ENCODE data around the gene SPECC1L.

The SPECC1L gene

DNA sequence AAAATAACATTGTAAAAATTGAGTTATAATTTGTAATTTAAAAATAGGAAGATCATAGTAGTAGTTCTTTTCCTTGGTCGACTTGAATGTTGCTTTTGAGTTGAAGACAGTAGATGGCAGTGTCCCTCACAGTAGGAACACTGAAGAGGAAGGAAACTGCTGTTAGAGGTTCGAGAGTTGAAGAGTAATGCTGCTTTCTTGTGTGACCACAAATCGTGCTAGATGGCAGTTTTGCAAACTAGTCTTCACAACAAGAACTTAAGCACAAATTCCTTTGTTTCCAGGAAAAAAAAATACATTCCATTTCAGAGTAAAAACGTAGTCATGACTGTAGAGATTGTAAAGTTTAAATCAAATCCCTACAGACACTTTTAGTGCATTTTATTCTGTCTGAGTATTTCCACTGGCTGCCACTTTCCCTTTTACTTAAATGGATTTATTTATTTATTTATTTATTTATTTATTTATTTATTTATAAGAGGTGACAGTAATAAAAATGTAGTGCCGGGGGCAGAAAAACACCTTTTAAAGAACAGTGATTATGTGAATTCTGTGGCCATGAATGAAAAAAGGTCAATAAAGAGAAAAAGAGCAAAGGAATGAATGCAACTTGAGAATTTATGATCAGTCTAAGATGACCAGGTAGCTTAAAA lies 54.6 kb downstream of the SPECC1L start:
- peak; percentile 97 to 98 for DNase-seq

DNA sequence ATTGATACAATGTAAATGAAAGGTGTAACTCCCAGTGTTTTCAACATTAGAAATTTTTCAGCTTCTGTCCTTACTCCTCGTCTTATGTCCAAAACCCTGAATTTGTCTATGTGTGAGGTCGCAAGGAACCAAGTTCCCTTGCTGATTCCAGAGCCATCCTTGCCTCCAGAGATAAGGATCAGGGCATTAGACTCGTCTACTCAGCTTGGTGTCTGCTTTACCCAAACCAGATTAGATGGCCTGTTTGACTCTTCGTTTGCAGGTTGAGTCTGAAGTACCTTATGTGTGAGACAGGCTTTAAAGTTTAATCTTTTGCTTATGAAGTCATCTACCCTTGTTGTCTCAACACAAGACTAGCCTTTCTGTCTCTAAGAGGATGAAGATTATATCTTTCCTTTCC lies 55.6 kb downstream of the SPECC1L start:
- DNase-seq = no peak

DNA sequence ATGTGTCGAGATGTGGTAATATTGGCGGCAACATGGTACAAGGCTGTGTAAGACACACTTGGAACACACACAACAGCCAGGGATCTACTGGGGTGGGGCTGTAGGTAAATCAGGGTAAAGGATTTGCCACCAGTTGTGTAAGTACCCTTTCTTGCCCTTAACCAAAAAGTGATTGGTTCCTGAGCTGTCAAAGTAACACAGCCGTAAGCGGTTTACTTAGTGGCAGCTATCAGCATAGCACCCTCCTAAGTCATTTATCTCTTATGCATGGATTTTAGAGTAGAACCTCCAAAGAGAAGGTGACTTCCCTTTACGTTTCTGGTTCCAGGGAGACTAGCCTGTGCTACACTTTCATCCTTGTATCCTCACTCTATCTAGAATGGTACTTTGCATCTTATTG lies 57.2 kb downstream of the SPECC1L start:
- peak; percentile 8 to 22 for DNase-seq

DNA sequence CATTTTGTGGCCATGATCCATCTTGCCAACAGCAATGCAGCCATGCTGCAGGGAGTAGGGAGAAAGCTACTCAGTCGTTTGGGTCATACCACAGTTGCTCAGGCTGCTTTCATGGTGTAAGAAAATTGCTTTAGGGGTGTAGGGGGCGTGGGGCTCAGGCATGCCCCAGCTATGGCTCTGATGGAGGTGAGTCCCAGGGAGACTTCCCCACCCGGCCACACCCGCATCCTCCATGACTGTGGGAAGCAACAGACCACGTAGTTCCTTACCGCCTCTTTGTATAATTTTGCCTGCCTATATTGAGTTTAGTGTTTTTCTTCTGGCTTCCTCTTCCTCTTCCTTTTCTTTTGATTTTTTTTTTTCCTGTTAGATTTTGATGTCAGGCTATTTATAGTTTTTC lies 58.8 kb downstream of the SPECC1L start:
- DNase-seq = no peak

DNA sequence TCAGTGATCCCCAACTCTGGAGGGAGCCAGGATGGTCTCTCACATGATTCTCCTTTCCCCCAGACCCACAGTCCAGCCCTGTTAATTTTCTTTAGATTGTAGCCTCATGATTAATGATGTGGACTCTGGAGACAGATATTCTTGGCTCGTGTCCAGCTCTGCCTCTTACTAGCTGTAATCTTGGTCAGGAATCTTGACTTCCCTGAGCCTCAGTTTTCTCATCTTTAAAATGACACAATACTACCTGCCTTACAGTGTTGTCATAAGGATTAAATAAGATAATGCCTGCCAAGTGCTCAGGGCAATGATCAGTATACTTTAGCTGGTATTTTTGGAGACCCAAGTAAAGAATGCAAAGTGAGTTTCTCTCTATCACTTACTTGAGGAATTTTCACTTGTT lies 60.0 kb downstream of the SPECC1L start:
- no peak for DNase-seq

DNA sequence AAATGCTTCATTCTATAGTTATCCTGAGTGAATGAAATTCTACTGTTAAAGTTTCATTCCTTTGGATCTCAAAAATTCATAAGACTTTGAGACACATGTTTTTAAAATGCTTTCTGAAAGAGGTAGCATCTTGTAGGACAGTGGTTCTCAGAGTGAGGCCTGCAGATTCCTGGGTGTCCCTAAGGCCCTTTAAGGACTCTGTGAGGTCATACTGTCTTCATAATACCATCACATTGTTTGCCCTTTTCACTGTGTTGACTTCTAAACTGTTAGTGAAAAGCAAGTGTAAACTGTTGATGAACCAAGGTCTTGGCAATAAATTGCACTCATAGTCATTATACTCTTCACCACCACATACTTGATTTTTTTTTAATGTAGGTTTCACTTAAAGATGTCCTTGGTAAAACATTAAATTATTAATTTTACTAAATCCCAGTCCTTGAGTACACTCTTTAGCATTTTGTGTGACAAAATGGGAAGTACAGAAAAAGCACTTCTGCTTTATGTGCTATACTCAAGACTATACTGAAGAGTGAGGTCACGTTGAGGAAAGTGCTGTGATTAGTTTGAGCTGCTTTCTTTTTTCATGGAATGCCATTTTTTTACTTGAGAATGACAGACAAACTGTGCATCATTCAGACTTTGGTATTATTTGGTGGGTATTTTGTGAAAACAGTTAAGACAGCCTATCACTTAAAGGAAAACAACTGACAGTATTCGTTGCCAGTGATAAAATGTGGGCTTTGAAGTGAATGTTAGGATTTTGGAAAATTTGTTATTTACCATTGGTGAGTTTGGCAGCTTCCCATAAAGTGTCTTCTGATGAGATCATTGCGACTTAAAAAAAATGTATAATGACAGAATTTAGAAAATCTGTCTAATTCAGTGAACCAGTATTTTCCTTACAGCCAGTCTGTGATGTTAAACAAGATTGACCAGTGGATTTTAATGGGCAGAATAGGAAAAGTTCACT lies 61.1 kb downstream of the SPECC1L start:
- peak; percentile 51 to 64 for DNase-seq

DNA sequence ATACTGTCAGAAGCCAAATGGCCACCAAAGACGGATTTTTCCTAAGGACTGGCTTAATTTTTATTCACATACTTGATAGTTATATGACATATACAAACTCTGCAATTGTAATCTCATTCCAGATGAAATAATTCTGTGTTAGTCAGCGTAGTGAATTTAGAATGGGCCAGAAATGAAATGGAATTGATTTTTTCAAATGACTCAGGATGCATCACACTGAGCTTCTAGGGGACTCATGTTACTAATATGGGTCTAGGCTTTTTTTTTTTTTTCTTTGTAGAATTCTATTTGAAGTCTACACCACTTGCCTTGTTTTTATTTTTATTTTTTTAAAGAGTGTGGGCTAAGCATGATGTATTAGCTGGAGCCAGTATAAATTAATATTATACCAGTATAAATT lies 62.7 kb downstream of the SPECC1L start:
- no peak for DNase-seq

DNA sequence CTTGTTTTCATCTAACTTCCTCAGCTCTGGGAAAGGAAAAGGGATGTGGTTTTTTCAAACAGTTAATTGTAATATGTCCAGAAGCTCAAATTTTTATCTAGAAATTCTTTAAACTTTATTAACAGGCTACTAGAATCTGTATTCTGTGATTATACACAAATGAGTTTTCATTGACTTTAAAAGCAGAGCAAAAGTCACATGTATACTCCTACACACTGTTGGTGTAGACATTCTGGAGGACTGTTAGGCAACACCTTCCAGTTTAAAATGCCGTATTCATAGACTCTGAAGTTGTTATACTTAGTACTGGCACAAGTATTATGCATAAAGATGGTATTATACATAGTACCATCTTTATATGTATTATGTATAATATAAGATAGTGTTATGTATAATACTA lies 64.9 kb downstream of the SPECC1L start:
- peak; percentile 26 to 49 for DNase-seq

DNA sequence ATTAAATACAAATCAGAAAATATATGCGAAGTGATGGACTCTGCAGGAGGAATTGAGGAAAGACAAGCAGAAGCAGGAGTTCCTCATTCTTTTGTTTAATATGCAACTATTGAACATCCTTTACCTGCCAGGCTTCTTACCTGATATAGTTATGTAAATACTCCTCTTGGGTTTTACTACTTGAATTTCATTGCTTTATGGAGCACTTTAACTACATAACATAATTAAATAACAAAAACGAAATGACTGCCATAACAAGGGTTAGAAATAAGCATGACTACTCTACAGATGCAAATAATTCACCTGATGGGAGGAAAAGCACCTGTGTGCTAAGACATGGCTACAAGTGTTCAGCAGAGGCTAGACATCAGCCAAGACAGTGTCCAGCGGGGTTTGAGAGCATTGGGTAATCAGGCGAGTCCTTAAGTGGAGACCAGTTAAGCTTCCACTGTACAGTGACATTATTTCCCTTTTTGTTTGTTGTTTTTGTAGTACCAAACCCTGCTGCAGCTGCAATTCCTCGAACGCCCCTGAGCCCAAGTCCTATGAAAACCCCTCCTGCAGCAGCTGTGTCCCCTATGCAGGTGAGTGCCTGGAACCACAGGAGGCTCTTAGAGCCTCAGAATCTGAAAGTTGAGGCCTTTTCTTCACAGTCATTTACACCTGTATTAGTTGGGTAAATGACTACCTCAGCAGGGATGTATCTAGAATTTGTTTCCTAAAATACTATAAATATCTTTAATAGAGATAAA lies 67.4 kb downstream of the SPECC1L start:
- no peak for DNase-seq

DNA sequence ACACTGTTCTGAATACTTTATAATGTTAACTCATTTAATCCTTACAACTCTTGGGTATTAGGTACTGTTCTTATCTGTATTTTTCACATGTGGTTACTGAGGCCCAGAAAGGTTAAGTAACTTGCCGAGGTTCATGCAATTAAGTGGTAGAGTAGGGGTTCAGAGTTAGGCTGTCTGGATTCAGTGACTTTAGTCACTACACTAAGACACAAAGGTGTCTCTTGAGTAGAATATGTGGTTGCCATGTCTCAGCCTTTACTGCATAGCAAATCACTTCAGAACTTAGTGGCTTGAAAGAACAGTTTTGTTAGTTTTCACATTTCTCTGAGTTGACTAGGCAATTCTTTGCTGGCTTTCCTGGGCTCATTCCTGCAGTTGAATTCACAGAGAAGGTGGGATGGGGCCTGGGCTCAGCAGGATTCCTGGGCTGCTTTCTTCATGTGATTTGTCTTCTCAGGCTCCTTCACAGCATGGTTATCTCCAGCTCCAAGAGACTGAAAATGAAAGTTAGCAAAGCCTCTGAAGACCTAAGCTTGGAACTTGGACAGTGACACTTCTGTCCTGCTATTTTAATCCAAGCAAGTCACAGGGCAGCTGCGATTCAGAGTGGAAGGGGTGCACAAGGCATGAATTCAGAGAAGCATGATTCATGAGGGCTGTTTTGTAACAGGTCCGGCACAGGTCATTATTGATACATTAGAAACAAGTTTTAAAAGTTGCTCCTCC lies 68.3 kb downstream of the SPECC1L start:
- no peak for DNase-seq

DNA sequence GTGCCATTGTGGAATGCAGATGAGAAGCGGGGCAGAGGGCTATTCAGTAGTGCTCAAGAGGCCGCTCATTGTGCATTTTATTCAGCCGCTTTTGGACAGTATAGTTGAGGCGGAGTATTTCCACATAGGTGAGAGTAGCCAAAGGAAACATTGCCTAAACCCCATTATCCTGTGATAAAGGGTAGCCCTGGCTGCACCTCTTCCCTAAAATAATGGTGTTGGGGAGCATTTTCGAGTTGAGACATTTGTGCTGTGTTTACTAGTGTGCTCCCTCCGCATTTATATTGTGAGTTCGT lies 68.8 kb downstream of the SPECC1L start:
- DNase-seq = no peak

DNA sequence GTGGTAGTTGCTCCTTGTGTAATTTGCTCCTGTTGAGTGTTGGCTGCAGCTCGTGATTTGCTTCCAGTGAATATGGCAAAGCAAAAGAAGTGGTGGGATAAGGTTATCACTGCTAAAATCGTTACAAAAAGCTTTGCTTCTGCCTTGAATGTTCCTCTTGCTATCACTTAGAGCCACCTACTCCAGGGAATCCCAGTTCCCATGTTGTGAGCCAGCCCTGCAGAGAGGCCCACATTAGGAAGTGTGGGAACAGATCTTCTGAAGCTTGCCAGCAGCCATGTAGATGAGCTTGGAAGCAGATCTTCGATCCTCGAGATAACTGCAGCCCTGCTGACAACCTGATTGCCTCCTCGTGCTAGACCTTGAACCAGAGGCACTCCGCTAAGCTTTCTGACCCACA lies 71.0 kb downstream of the SPECC1L start:
- DNase-seq = no peak

DNA sequence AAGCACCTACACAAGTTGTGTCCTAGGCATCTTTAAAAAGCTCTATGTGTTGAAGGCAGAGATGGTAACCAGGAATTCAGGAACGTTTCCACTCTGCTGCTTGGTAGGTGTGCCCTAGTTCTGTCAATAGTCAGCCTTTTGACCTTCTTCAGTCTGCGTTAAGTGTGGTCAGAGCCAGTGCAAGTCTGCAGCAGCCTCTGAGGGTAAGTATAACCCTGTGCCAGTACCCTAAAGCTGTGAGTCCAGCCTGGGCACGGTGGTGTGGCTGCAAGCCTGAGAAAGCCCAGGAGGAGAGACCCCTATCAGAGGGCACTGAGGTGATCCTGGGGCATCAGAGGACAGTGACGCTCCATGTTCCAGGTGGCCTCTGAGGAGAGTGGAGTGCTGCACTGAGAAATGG lies 80.0 kb downstream of the SPECC1L start:
- no peak for DNase-seq

DNA sequence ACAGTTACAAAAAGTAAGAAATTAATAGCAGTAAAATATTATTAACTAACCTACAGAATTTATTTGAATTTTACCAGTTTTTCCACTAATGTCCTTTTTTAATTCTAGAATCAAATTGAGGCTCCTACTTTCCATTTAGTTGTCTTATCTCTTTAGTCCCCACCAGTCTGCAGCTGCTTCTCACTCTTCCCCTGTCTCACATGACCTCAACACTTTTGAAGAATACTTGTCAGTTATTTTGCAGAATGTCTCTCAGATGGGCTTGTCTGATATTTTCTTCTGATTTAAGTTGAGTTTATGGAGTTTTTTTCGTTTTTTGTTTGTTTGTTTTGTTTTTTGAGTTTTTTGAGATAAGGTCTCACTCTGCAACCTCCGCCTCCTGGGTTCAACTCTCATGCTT lies 82.5 kb downstream of the SPECC1L start:
- DNase-seq = no peak

DNA sequence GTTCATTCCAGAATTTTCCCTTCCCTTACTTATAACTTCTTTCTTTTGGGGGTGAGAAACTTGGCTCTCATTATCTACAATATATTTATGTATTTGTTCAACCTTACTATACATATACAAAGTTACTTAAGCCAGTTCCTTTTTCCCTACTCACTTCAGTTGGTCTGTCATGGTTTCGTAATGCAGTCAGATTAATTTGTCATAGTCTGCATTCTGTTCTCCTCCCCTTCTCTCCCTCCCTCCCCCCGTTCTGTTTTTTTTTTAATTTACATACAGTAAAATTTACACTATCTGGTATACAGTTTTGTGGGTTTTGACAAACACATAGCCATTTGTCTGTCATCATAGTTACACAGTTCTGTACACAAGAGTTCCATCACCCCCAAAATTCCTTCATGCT lies 84.9 kb downstream of the SPECC1L start:
- DNase-seq = peak; percentile 36 to 51

DNA sequence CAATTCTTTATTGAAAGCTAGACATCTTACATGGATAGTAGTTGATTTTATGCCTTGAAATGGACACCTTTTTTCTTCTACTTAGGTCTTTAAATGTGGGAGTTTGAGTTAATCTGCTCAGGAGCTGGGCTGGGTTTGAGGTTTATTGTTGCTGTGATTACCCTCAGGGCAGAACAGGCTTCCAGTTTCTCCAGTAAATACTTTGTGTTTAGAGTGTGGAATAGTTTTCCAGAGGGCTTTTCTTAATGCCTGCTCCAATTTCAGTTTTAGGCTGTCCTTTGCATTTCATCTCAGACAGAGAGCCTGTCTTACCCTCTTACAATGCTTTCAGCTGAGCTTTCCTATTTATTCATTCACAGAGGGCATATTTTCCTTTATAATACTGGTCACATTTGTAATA lies 86.9 kb downstream of the SPECC1L start:
- no peak for DNase-seq

DNA sequence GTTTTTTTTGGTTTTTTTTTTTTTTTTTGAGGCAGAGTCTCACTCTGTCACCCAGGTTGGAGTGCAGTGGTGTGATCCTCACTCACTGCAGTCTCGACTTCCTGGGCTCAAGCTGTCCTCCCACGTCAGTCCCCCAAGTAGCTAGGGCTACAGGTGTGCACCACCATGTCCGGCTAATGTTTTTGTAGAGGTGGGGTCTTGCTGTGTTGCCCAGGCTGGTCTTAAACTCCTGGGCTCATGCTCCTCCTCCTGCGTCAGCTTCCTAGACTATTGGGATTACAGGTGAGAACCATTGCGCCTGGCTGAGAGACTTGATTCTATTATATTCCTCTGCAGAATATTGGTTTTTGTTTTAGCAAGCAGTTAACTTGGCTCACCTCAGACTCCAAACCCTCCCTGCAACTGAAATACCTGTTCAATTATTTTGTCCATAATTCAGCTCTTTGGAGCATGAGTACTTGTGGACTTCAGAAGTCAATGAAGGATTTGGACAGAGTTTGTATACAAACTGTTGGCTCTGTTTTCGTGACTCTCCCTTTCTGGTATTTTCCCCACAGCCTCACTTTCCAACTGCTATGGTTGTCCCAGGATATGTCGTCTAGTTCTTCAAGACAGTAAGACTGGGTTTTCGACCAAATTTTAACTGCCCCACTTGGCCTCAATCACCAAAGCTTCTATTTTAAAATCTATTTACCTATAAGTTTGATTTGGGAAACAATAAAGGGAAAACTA lies 87.6 kb downstream of the SPECC1L start:
- no peak for DNase-seq

DNA sequence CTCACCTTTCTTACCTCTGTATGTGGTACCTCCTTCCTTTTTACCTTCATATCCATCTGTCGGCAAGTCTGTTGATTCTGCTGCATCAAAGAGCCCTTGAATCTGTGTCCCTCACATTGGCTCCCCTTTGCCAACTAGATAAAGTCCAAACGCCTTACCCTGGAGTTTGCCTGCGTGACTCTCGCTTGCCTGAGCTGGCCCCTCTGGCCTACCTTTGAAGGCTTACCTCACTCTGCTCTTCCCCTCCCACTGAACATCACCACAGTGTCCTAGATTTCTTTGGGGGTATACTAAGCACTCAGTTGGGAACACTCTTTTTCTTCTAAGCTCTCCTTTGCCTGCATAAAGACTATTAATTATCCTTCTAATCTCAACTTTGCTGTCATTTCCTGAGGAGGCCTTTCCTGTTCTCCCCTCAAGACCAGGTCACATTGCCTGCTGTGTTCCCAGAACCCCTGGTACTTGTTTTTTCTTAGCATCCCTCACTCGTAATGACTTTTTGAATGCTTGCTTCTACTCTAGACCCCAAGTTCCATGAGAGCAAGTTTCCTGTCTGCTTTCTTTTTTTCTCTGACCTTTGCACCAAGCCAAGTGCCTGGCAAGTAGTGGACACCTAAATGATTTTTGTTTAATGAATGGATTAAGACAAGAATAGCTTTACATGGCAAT lies 89.0 kb downstream of the SPECC1L start:
- DNase-seq = no peak

DNA sequence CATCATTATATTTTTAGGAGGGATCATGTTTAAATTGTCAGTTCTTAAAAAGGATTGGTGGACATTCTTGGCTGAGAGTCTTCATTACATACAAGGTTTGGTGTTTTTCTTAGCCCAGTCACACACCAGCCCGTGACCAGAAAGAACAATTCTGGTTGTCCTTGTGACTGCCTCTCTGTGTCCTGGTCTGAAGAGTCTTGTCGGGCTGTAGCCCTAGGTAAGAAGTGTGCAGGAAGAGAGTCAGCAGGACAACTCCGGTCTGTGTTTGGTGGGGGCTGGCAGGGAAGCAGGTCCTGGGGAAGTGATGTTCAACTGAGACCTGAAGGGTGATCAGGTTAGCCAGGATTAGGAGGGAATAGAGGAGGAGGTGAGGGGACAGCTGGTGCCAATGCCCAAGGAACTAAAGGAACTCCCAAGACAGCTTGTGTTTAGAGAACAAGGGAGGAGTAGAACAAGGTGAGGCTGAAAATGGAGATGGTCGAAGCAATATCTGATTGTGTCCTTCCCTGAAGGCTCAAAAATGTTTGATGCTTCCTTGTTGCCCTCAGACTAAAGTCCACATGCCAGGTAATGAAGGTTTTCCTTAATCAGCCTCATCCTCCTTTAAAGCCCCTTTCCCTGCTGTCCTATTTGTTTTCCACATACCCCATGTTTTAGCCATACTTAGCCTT lies 91.5 kb downstream of the SPECC1L start:
- no peak for DNase-seq

DNA sequence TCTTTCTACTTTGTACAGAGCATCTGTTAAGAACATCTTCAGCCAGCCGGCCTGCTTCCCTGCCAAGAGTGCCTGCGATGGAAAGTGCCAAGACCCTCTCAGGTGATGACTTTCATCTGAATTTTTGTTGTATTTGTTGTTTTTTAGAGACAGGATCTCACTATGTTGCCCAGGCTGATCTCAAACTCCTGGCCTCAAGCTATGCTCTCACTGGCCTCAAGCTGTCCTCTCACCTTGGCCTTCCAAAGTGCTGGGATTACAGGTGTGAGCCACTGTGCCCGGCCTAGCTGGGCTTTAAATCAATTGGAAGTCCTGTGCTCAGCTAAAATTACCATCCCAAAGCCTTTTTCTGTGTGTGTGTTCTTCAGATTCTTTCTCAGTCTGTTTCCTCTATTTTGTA lies 92.6 kb downstream of the SPECC1L start:
- DNase-seq = no peak

DNA sequence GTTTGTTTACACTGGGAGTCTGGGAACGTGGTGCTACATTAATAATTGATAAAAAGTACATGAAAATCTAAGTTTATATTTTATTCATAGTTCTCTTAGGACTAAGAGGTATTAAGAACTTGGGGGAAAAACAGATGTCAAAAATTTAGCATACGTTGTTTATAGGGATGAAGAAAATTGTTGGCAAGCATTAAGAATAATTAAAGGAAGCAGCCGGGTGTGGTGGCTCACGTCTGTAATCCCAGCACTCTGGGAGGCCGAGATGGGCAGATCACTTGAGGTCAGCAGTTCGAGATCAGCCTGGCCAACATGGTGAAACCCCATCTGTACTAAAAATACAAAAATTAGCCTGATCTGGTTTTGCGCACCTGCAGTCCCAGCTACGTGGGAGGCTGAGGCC lies 96.1 kb downstream of the SPECC1L start:
- DNase-seq = no peak

All from Kasumi-1 (cell line).